Measurements from ENCODE around the gene NEMF.
"Not testable (repeated sequence)": the region's sequence is repeated elsewhere in the genome, so short reads cannot be mapped to it uniquely, and the experiment has no call there.

Gene NEMF

GRCh38 chr14:49808780-49809179 is 43.8 kb downstream of the NEMF start:
- no peak for DNase-seq

- no peak for DNase-seq
These were observed 56.6 kb downstream of the NEMF start for GRCh38 chr14:49796025-49796424.

DNA sequence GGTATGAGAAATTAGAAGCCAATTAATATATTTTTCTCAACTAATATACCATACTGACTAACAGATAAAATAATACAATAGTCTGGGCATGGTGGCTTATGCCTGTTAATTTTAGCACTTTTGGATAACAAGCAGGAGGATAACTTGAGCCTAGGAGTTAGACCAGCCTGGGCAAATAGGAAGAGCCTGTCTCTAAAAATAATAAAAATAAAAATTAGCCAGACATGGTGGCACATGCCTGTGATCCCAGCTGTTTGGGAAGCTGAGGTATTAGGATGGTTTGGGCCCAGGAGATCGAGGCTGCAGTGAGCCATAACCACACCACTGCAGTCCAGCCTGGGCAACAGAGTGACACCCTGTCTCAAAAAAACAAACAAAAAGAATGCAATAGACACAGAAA is 60.0 kb downstream of the NEMF start:
- DNase-seq, result no peak

DNA sequence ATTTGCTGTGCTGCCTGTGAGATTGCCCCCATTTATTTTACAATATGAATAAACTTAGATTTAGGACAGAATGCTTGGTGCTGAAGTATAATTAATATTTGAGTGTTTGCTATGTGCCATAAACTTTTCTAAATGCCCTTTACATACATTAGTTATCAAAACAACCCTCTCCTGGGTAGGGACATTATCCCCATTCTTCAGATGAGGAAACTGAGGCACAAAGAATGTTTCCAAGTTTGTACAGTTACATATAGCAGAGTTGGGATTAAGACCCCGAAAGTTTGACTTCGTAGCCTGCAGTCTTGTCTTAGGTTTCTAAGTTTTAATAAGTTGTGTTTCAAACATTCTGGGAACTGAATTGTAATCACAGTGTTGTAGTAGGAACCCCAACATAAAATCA is 66.3 kb downstream of the NEMF start:
- no peak for DNase-seq

DNA sequence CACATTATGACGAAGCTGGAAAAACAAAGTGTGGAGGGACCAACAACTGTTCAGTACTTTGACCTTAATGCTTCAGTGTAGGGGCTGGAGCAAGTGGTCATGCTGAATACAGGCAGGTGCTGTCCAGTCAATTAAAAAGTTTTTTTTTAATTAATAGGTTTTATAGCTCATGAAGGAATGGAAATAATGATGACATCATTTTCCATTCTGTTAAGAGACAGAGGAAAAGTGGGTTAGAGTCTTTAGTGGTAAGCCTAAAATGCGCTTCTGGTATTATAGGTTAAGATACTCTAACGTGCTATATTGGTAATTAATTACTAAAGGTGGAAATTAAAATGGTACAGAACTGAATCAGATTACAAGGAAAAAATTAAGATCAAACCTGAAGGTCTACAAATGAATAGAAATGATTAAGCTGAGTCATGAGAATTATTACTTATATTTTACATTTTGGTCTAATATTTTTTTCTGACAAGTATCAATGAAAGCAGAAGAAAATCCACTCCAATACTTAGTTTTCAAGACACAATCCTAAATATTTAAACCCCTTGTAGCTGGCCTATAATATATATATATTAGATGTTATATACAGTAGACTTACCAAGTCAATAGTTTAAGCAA is 69.1 kb downstream of the NEMF start:
- DNase-seq, result no peak

DNA sequence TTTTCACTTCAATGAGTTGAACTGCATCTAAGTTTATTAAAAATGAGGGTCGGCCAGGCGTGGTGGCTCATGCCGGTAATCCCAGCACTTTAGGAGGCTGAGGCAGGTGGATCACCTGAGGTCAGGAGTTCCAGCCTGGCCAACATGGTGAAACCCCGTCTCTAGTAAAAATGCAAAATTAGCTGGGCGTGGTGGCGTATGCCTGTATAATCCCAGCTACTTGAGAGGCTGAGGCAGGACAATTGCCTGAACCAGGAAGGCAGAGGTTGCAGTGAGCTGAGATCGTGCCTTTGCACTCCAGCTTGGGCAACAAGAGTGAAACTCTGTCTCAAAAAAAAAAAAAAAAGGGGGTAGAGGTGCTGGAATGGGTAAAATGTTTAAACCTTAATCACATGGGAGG is 71.5 kb downstream of the NEMF start:
- DNase-seq, result not testable (repeated sequence)

- no peak for DNase-seq
These were observed 74.2 kb downstream of the NEMF start for GRCh38 chr14:49778421-49778820.

DNA sequence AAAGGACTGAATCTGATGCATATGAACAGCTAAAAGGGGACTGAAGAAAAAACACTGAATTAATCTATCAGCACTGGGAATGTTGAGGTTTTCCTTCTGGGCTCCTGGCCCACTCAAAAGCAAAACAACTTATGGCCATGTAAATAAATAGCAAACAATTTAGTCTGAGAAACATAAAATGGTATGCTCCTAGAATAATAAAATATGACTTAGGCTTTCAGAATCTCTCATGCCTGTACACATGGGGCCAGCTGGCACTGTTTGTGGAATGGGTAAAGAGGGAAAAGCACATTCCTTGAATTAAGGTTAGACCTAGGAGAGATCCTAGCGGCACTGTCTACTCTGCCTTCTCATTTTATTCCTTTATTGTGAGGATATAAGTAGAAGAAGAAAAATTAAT is 78.5 kb downstream of the NEMF start:
- DNase-seq, result no peak

- not testable (repeated sequence) for DNase-seq
These were observed 80.9 kb downstream of the NEMF start for GRCh38 chr14:49771691-49772090.

GRCh38 chr14:49770212-49770817 is 82.3 kb downstream of the NEMF start:
- no peak for DNase-seq

DNA sequence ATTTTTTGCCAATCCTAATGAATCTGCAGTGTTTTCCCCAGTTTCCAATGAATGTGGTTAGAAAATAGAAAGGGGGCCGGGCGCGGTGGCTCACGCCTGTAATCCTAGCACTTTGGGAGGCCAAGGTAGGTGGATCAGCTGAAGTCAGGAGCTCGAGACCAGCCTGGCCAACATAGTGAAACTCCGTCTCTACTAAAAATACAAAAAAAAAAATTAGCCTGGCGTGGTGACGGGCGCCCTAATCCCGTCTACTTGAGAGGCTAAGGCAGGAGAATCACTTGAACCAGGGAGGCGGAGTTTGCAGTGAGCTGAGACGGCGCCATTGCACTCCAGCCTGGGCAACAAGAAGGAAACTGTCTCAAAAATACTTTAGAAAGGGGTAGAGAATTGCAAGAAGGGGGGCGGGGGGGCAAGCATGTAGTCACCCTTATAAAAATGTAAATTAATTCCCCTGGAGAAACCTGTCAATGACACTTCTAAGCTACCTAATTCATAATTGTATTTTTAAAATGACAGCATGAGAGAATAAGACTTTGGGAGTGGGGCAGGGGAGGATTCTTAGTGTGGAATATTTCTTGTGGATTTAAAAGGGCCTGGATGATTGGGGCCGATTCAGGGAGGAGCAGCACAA is 82.9 kb downstream of the NEMF start:
- DNase-seq, result no peak

GRCh38 chr14:49769171-49769570 is 83.4 kb downstream of the NEMF start:
- peak in 1 of 5 experiments; percentile 8 for DNase-seq

DNA sequence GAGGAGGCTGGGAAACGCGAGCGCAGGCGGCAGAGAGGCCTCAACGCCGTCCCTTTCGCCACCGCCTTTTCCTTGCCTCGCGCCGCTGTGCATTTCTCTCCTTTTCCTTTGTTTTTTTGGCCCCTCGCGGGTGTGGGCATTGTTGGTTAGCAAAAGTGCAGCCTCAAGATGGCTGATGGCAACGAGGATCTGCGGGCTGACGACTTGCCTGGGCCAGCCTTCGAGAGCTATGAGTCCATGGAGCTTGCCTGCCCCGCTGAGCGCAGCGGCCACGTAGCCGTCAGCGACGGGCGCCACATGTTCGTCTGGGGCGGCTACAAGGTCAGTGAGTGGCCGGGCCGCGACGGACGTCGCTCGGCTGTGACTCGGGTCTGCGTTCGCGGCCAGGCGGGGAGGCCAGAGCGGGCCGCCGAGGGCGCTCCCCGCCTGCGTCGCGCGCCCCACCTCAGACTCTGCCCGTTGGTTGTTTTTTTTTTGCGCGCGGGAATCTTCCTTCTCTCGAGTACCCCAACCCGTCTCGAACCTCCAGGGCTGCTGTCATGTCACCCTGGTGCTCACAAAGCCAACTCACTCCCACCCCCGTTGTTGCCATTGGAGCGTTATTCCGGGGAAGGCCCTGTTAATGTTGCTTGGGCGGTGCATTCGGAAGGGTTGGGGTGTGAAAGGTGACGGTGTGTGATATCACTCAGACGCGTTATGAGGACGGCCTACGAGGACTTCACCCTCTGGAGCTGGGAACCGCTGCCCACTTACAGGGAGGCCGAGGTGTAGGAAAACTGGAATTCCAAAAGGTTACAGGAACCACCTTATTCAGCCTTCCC is 84.1 kb downstream of the NEMF start:
- DNase-seq, result peak; percentile 19 to 87 (median 64)

- peak; percentile 75 to 97 (median 83) for DNase-seq
These were observed 84.9 kb downstream of the NEMF start, which contains the start of gene KLHDC2 for GRCh38 chr14:49767571-49768300. Gene KLHDC2, plus strand, starts transcription at chr14:49768153. Its CDS starts 316 bp downstream, at chr14:49768469.

GRCh38 chr14:49767270-49767570 is 85.4 kb downstream of the NEMF start:
- no peak for DNase-seq

DNA sequence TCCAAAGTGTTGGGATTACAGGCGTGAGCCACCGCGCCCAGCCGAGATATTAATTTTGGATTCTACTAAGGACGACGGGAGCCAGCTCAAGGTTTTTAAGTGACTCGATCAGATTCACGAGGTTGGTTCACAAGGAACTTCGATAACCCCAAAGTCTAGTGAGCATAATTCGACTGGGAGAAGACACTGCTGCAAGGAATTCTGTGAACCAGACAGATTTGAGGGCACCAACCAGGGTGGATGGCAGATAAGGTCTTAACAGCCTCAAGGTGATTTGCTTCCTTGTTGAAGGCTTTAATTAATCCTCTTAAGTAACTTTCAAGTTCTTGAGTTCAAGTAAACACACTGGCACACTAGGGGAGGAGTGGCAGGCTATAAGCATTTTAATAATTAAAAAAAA is 85.7 kb downstream of the NEMF start:
- peak in 1 of 5 experiments; percentile 27 for DNase-seq

DNA sequence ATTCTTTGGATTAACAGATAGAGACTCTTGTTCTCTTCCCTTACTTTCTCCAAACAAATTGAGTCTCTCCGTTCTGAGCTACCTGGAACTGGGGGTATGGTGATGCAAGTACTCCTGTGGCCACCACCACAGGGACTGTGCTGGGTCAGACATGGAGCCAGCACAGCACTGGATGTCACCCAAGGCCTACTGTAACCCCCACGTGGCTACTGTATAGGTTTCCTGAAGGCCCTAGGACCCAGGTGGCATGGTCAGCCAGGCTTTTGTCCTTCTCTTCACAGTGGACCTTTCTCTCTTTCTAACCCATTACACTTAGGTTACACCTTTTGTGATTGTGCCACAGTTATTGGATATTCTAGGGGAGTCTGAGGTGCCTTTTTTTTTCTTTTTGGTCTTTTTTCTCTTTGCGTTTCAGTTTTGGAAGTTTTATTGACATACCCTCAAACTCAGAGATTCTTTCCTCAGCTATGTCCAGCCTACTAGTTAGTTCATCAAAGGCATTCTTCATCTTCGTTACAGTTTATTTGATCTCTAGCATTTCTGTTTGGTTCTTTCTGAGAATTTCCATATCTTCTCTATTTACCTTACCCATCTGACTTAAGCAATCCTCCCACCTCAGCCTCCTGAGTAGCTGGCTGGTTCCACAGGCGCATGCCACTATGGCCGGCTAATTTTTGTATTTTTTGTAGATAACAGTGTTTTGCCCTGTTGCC is 90.6 kb downstream of the NEMF start:
- DNase-seq, result no peak

GRCh38 chr14:49755378-49755777 is 97.2 kb downstream of the NEMF start:
- no peak for DNase-seq

DNA sequence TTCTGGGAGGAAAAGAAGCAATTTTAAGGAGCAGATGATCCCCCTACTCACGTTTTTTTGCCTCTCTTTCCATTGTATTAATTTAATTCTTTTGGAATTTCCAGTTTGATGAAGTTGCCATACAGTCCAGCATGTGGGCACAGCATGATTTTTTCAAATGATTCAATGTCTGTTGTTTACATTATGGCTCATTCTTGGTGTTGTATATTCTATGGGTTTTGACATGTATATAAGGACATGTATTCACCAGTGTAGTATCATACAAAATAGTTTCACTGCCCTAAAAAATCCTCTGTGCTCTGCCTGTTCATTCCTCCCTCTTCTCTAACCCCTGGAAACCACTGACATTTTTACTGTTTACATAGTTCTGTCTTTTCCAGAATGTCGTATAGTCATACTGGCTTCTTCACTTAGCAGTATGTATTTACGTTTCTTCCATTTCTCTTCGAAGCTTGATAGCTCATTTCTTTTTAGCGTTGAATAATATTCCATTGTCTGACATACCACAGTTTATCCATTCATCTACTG is 98.0 kb downstream of the NEMF start:
- DNase-seq, result no peak

- DNase-seq, result not testable (repeated sequence)
These were observed 106.1 kb downstream of the NEMF start for GRCh38 chr14:49746476-49746875.

DNA sequence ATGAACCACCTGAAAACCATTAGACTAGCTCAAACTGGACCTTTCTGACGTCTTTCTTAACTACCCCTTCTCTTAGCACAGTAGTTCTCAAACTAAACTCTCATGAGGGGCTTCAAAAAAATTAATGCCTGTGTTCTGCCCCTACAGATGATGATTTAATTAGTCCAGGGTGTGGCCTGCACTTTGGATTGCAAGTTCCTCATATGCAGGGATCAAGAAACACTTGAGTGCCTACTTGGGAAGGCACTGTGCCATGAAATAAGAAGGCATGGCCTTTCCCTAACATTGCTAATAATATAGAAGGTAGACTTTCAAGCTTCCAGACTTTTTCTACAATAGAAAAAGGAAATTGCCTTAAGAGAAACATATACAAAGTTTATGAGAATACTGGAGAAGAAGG is 107.4 kb downstream of the NEMF start:
- no peak for DNase-seq

- DNase-seq, result not testable (repeated sequence)
These were observed 116.9 kb downstream of the NEMF start for GRCh38 chr14:49735669-49736068.

Measured in T-helper 2 cell (primary cell).